GM12891 (cell line): ENCODE measurements around the gene ENGASE.

Experiments
- DNase-seq: peaks from one replicate; pipeline ENCODE4 v3.0.0; 2011; ENCODE audit warnings: low spot score; ENCODE audit not compliant: insufficient read length
- FAIRE-seq: peaks from 2 replicates; lab custom pipeline; 2011; peaks lifted over from hg19 to GRCh38; lab: Jason Lieb, UNC
- PAX5 ChIP-seq: IDR thresholded peaks from 2 replicates; pipeline ENCODE4 v1.6.1; 2011; ENCODE audit warnings: low read length, moderate library complexity, mild to moderate bottlenecking; ENCODE audit not compliant: insufficient read depth, severe bottlenecking
- POLR2A ChIP-seq: IDR thresholded peaks from 2 replicates; pipeline ENCODE4 v1.6.1; 2011; ENCODE audit warnings: low read depth, low read length, control low read depth
- POLR2AphosphoS5 ChIP-seq: IDR thresholded peaks from 2 replicates; pipeline ENCODE4 v1.6.1; 2011; ENCODE audit warnings: low read depth, low read length, control low read depth
- POU2F2 ChIP-seq: IDR thresholded peaks from 2 replicates; pipeline ENCODE4 v1.6.1; 2011; ENCODE audit warnings: low read depth, mild to moderate bottlenecking, control low read depth, low read length, moderate library complexity

ENGASE gene

GRCh38 chr17:79133985-79134384 lies 59.4 kb downstream of the ENGASE start:
- FAIRE-seq (no peak), DNase-seq (no peak)
- TF ChIP-seq POLR2A (no peak), POLR2AphosphoS5 (no peak), POU2F2 (no peak), PAX5 (no peak)

GRCh38 chr17:79135011-79135410 lies 60.4 kb downstream of the ENGASE start:
- FAIRE-seq (no peak), DNase-seq (no peak)
- TF ChIP-seq POLR2A (no peak), POLR2AphosphoS5 (no peak), PAX5 (no peak), POU2F2 (no peak)

- DNase-seq = no peak
- no peak for FAIRE-seq
- TF ChIP-seq PAX5 = no peak
- no peak for TF ChIP-seq POLR2AphosphoS5
Observed at GRCh38 chr17:79135628-79136405, 61.2 kb downstream of the ENGASE start.
